ENCODE measurements around the gene TIMM22. TPM values are rescaled to one million over a fixed set of nuclear protein-coding genes. Genes with fewer than 3 reads are reported as not detected.

TIMM22 gene
- total RNA-seq, 2 experiments from 2014 or later: 8.0 to 9.6 TPM

GRCh38 chr17:1013729-1014090, 16.8 kb downstream of the TIMM22 start:
- intact Hi-C loops (cut with micrococcal nuclease): no loop called here
- Mint-ChIP-seq H3K4me3 (no peak overlapping the region), H3K9me3 (no peaks in the 10 kb centered on the region), H3K36me3 (no peaks in the 10 kb centered on the region), H3K4me1 (ENCODE audit: low read depth) (no peaks in the 10 kb centered on the region), H3K27ac (no peak overlapping the region), H3K27me3 (no peaks in the 10 kb centered on the region)
- ChIA-PET POLR2A (no interaction called here), CTCF (no interaction called here)
- DNase-seq: no peak

- intact Hi-C loops (cut with micrococcal nuclease): no loop called here
- H3K9me3 Mint-ChIP-seq: no peaks in the 10 kb centered on the region
- H3K36me3 Mint-ChIP-seq: no peaks in the 10 kb centered on the region
- H3K27ac Mint-ChIP-seq: no peak overlapping the region
- no peaks in the 10 kb centered on the region for H3K27me3 Mint-ChIP-seq
- no peak overlapping the region for H3K4me3 Mint-ChIP-seq
- ChIA-PET CTCF (no interaction called here), POLR2A (no interaction called here)
- no peaks in the 10 kb centered on the region for H3K4me1 Mint-ChIP-seq (ENCODE audit: low read depth)
- no peak for DNase-seq
These were observed 21.6 kb downstream of the TIMM22 start for GRCh38 chr17:1018547-1018946.

- ChIA-PET POLR2A (no interaction called here), CTCF (no interaction called here)
- DNase-seq: no peak
- no peaks in the 10 kb centered on the region for H3K27me3 Mint-ChIP-seq
- no peaks in the 10 kb centered on the region for H3K36me3 Mint-ChIP-seq
- H3K4me1 Mint-ChIP-seq (ENCODE audit: low read depth): no peaks in the 10 kb centered on the region
- H3K4me3 Mint-ChIP-seq: no peak overlapping the region
- intact Hi-C loops (cut with micrococcal nuclease): no loop called here
- H3K27ac Mint-ChIP-seq: no peak overlapping the region
- no peaks in the 10 kb centered on the region for H3K9me3 Mint-ChIP-seq
These were observed 22.5 kb downstream of the TIMM22 start for GRCh38 chr17:1019451-1019850.

GRCh38 chr17:1021147-1021546, 24.2 kb downstream of the TIMM22 start:
- intact Hi-C loops (cut with micrococcal nuclease): no loop called here

GRCh38 chr17:1022278-1023024, 25.5 kb downstream of the TIMM22 start:
- CTCF ChIA-PET: no interaction called here
- no peaks in the 10 kb centered on the region for H3K27me3 Mint-ChIP-seq

More at GRCh38 chr17:1021147-1021546, 24.2 kb downstream of the TIMM22 start:
- Mint-ChIP-seq H3K27me3 (no peaks in the 10 kb centered on the region), H3K4me3 (no peak overlapping the region), H3K36me3 (no peaks in the 10 kb centered on the region), H3K4me1 (ENCODE audit: low read depth) (no peaks in the 10 kb centered on the region), H3K9me3 (no peaks in the 10 kb centered on the region), H3K27ac (no peak overlapping the region)
- ChIA-PET POLR2A (no interaction called here), CTCF (no interaction called here)
- DNase-seq: no peak

GRCh38 chr17:1024076-1024475, 27.1 kb downstream of the TIMM22 start:
- Mint-ChIP-seq H3K4me1 (ENCODE audit: low read depth) (no peaks in the 10 kb centered on the region), H3K4me3 (no peak overlapping the region), H3K27ac (no peak overlapping the region), H3K9me3 (no peaks in the 10 kb centered on the region), H3K27me3 (no peaks in the 10 kb centered on the region), H3K36me3 (no peaks in the 10 kb centered on the region)
- no peak for DNase-seq
- intact Hi-C loops (cut with micrococcal nuclease): no loop called here
- ChIA-PET POLR2A (no interaction called here), CTCF (no interaction called here)

More at GRCh38 chr17:1022278-1023024, 25.5 kb downstream of the TIMM22 start:
- H3K36me3 Mint-ChIP-seq: no peaks in the 10 kb centered on the region
- POLR2A ChIA-PET: no interaction called here
- H3K27ac Mint-ChIP-seq: no peak overlapping the region
- no peak for DNase-seq
- H3K4me1 Mint-ChIP-seq (ENCODE audit: low read depth): no peaks in the 10 kb centered on the region
- no peak overlapping the region for H3K4me3 Mint-ChIP-seq
- intact Hi-C loops (cut with micrococcal nuclease): no loop called here
- H3K9me3 Mint-ChIP-seq: no peaks in the 10 kb centered on the region

- Mint-ChIP-seq H3K4me3 (no peak overlapping the region), H3K9me3 (no peaks in the 10 kb centered on the region), H3K27me3 (no peaks in the 10 kb centered on the region), H3K36me3 (no peaks in the 10 kb centered on the region), H3K4me1 (ENCODE audit: low read depth) (no peaks in the 10 kb centered on the region), H3K27ac (no peak overlapping the region)
- CTCF ChIA-PET: no interaction called here
- POLR2A ChIA-PET: interaction anchor here (1.0 kb wide), 1 partner anchor 27 kb away, joined by 3 read pairs; no protein-coding TSS in a partner anchor
- intact Hi-C loops (cut with micrococcal nuclease): no loop called here
- DNase-seq: no peak
These were observed 29.0 kb downstream of the TIMM22 start for GRCh38 chr17:1025733-1026598.

GRCh38 chr17:1026599-1026975, 29.7 kb downstream of the TIMM22 start:
- no peaks in the 10 kb centered on the region for H3K27me3 Mint-ChIP-seq
- H3K9me3 Mint-ChIP-seq: no peaks in the 10 kb centered on the region
- no peak overlapping the region for H3K27ac Mint-ChIP-seq
- no peaks in the 10 kb centered on the region for H3K4me1 Mint-ChIP-seq (ENCODE audit: low read depth)
- POLR2A ChIA-PET: interaction anchor here (0.7 to 1.0 kb wide), 2 partner anchors 27 to 159 kb away, joined by 3 to 4 read pairs; no protein-coding TSS in a partner anchor
- intact Hi-C loops (cut with micrococcal nuclease): no loop called here
- DNase-seq: no peak
- CTCF ChIA-PET: no interaction called here
- no peak overlapping the region for H3K4me3 Mint-ChIP-seq
- no peaks in the 10 kb centered on the region for H3K36me3 Mint-ChIP-seq

GRCh38 chr17:1027044-1027443, 30.1 kb downstream of the TIMM22 start:
- H3K27me3 Mint-ChIP-seq: no peaks in the 10 kb centered on the region
- no peak overlapping the region for H3K4me3 Mint-ChIP-seq

GRCh38 chr17:1029196-1029921, 32.4 kb downstream of the TIMM22 start:
- POLR2A ChIA-PET: no interaction called here
- H3K27me3 Mint-ChIP-seq: no peaks in the 10 kb centered on the region
- H3K27ac Mint-ChIP-seq: no peak overlapping the region
- intact Hi-C loops (cut with micrococcal nuclease): no loop called here
- H3K36me3 Mint-ChIP-seq: no peaks in the 10 kb centered on the region
- H3K4me3 Mint-ChIP-seq: no peak overlapping the region
- no peaks in the 10 kb centered on the region for H3K9me3 Mint-ChIP-seq
- CTCF ChIA-PET: interaction anchor here (2.0 kb wide), 1 partner anchor 27 kb away, joined by 9 read pairs; no protein-coding TSS in a partner anchor
- no peaks in the 10 kb centered on the region for H3K4me1 Mint-ChIP-seq (ENCODE audit: low read depth)
- no peak for DNase-seq

More at GRCh38 chr17:1027044-1027443, 30.1 kb downstream of the TIMM22 start:
- ChIA-PET POLR2A (interaction anchor here (0.7 to 1.0 kb wide), 2 partner anchors 28 to 159 kb away, joined by 3 to 4 read pairs; no protein-coding TSS in a partner anchor), CTCF (no interaction called here)
- H3K4me1 Mint-ChIP-seq (ENCODE audit: low read depth): no peaks in the 10 kb centered on the region
- no peaks in the 10 kb centered on the region for H3K9me3 Mint-ChIP-seq
- no peak overlapping the region for H3K27ac Mint-ChIP-seq
- intact Hi-C loops (cut with micrococcal nuclease): no loop called here
- H3K36me3 Mint-ChIP-seq: no peaks in the 10 kb centered on the region
- no peak for DNase-seq

- ChIA-PET CTCF (interaction anchor here (2.0 kb wide), 1 partner anchor 27 kb away, joined by 9 read pairs; no protein-coding TSS in a partner anchor), POLR2A (no interaction called here)
- H3K4me3 Mint-ChIP-seq: no peak overlapping the region
- no peak overlapping the region for H3K27ac Mint-ChIP-seq
- no peaks in the 10 kb centered on the region for H3K4me1 Mint-ChIP-seq (ENCODE audit: low read depth)
- intact Hi-C loops (cut with micrococcal nuclease): no loop called here
- DNase-seq: no peak
- H3K9me3 Mint-ChIP-seq: no peaks in the 10 kb centered on the region
- H3K36me3 Mint-ChIP-seq: no peaks in the 10 kb centered on the region
- H3K27me3 Mint-ChIP-seq: no peaks in the 10 kb centered on the region
These were observed 33.2 kb downstream of the TIMM22 start for GRCh38 chr17:1029922-1030644.
